ENCODE measurements around the gene ERBB4. TPM values are rescaled to one million over a fixed set of nuclear protein-coding genes. Genes with fewer than 3 reads are reported as not detected.

The ERBB4 gene
- total and polyA plus RNA-seq, 3 experiments from 2014 or later, result not detected

DNA sequence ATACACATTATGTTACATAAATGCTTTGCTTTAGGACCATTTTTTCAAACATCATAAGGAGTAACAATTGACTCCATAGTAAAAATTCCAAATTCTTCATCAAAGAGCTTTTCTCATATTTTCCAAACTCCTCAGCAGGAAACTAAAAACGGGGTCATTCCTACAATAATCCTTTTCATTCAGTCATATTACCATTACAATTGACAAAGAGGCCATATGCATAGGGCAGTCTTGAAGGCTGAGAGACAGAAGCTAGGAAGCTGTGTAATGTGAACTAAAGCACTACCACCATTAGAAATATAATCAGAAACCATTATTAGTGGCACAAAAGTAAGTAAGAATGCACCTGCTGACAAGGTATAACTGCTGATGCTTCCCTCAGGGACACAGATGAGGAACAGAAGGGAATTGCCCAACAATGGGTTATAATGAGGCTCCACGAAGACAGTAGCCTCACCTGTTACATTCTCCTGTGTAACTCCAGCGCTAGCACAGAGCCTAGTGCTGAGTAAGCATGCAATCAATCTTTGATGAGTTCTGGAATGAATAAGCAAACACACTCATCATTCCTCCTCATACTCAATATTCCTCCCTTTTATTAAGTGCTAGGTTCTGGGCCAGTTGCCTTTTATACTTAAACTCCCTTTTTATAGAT lies 1039.9 kb downstream of the ERBB4 start:
- peaks cover 0 to 2% (median 0%) of the 10 kb centered on the region in 5 donors for H3K9me3 Mint-ChIP-seq
- no peak overlapping the region for H3K27ac Mint-ChIP-seq
- no peak overlapping the region for H3K4me3 Mint-ChIP-seq
- no peaks in the 10 kb centered on the region for H3K36me3 Mint-ChIP-seq
- Histone ChIP-seq H3K4me1 (ENCODE audit: insufficient read depth, low read length) (no peaks in the 10 kb centered on the region), H3K27me3 (ENCODE audit: insufficient read depth, low read length, poor library complexity, severe bottlenecking) (no peaks in the 10 kb centered on the region), H3K27ac (ENCODE audit: low read depth, low read length) (no peak overlapping the region), H3K4me3 (ENCODE audit: low read length) (no peak overlapping the region), H3K9me3 (ENCODE audit: low read length) (no peaks in the 10 kb centered on the region), H3K36me3 (ENCODE audit: insufficient read depth, low read length) (no peaks in the 10 kb centered on the region)
- CTCF ChIA-PET, result no interaction called here
- DNase-seq, result no peak
- H3K27me3 Mint-ChIP-seq, result peaks cover 0 to 2% of the 10 kb centered on the region in 2 donors
- POLR2A ChIA-PET, result no interaction called here
- H3K4me1 Mint-ChIP-seq, result no peaks in the 10 kb centered on the region

GRCh38 chr2:211495339-211495738 lies 1043.3 kb downstream of the ERBB4 start:
- Mint-ChIP-seq H3K27ac (no peak overlapping the region), H3K9me3 (peaks cover 0 to 2% (median 0%) of the 10 kb centered on the region in 5 donors), H3K4me3 (no peak overlapping the region), H3K4me1 (no peaks in the 10 kb centered on the region), H3K27me3 (no peaks in the 10 kb centered on the region), H3K36me3 (no peaks in the 10 kb centered on the region)
- DNase-seq, result no peak
- Histone ChIP-seq H3K36me3 (ENCODE audit: insufficient read depth, low read length) (no peaks in the 10 kb centered on the region), H3K4me1 (ENCODE audit: insufficient read depth, low read length) (no peaks in the 10 kb centered on the region), H3K9me3 (ENCODE audit: low read length) (no peaks in the 10 kb centered on the region), H3K27ac (ENCODE audit: low read depth, low read length) (no peak overlapping the region), H3K4me3 (ENCODE audit: low read length) (no peak overlapping the region), H3K27me3 (ENCODE audit: insufficient read depth, low read length, poor library complexity, severe bottlenecking) (no peaks in the 10 kb centered on the region)
- ChIA-PET CTCF (no interaction called here), POLR2A (no interaction called here)

GRCh38 chr2:211494536-211494935 lies 1044.1 kb downstream of the ERBB4 start:
- Histone ChIP-seq H3K27me3 (ENCODE audit: insufficient read depth, low read length, poor library complexity, severe bottlenecking) (no peaks in the 10 kb centered on the region), H3K9me3 (ENCODE audit: low read length) (no peaks in the 10 kb centered on the region), H3K4me3 (ENCODE audit: low read length) (no peak overlapping the region), H3K36me3 (ENCODE audit: insufficient read depth, low read length) (no peaks in the 10 kb centered on the region), H3K27ac (ENCODE audit: low read depth, low read length) (no peak overlapping the region), H3K4me1 (ENCODE audit: insufficient read depth, low read length) (no peaks in the 10 kb centered on the region)
- ChIA-PET POLR2A (no interaction called here), CTCF (no interaction called here)
- no peak for DNase-seq
- Mint-ChIP-seq H3K27me3 (no peaks in the 10 kb centered on the region), H3K4me1 (no peaks in the 10 kb centered on the region), H3K9me3 (peaks cover 0 to 2% (median 0%) of the 10 kb centered on the region in 5 donors), H3K36me3 (no peaks in the 10 kb centered on the region), H3K4me3 (no peak overlapping the region), H3K27ac (no peak overlapping the region)

DNA sequence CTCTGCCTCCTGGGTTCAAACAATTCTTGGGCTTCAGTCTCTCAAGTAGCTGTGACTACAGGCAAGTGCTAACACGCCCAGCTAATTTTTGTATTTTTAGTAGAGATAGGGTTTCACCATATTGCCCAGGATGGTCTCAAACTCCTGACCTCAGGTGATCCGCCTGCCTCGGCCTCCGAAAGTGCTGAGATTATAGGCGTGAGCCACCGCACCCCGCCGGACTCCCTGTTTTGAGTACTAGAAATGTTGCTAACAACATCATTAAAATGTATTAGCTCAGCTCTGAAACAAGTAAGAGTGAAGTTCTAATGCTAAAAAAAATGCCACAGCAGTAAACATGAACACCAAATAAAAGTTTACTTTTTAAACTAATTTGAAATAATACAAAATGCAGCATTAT lies 1044.5 kb downstream of the ERBB4 start:
- Histone ChIP-seq H3K4me1 (ENCODE audit: insufficient read depth, low read length) (no peaks in the 10 kb centered on the region), H3K27me3 (ENCODE audit: insufficient read depth, low read length, poor library complexity, severe bottlenecking) (no peaks in the 10 kb centered on the region), H3K27ac (ENCODE audit: low read depth, low read length) (no peak overlapping the region), H3K9me3 (ENCODE audit: low read length) (no peaks in the 10 kb centered on the region), H3K4me3 (ENCODE audit: low read length) (no peak overlapping the region), H3K36me3 (ENCODE audit: insufficient read depth, low read length) (no peaks in the 10 kb centered on the region)
- H3K4me1 Mint-ChIP-seq, result no peaks in the 10 kb centered on the region
- ChIA-PET CTCF (no interaction called here), POLR2A (no interaction called here)
- no peak overlapping the region for H3K4me3 Mint-ChIP-seq
- no peak for DNase-seq
- H3K9me3 Mint-ChIP-seq, result peaks cover 0 to 2% (median 0%) of the 10 kb centered on the region in 5 donors
- H3K27me3 Mint-ChIP-seq, result no peaks in the 10 kb centered on the region
- H3K27ac Mint-ChIP-seq, result no peak overlapping the region
- no peaks in the 10 kb centered on the region for H3K36me3 Mint-ChIP-seq

DNA sequence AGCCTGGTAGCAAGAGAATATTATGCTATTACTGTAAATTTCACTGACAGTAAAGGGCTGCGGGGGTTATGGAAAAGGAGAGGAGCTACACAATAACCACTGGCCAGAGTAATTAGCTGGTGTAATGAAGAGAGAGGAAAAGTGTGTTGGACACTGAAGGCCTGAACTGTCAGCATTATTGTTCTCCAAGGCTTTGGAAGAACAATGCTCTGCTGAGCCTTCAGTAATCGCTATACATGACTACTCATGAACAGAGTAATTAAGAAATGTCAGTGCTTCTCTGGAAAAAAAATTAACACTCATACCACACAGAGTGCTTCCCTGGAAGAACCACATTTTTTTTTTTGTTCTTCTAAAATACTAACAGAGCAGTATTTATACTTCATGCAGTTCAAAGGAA lies 1050.9 kb downstream of the ERBB4 start:
- Mint-ChIP-seq H3K36me3 (no peaks in the 10 kb centered on the region), H3K9me3 (peaks cover 0 to 2% (median 0%) of the 10 kb centered on the region in 5 donors), H3K4me1 (no peaks in the 10 kb centered on the region), H3K4me3 (no peak overlapping the region), H3K27me3 (no peaks in the 10 kb centered on the region), H3K27ac (no peak overlapping the region)
- Histone ChIP-seq H3K36me3 (ENCODE audit: insufficient read depth, low read length) (no peaks in the 10 kb centered on the region), H3K27ac (ENCODE audit: low read depth, low read length) (no peak overlapping the region), H3K9me3 (ENCODE audit: low read length) (no peaks in the 10 kb centered on the region), H3K4me1 (ENCODE audit: insufficient read depth, low read length) (no peaks in the 10 kb centered on the region), H3K4me3 (ENCODE audit: low read length) (no peak overlapping the region), H3K27me3 (ENCODE audit: insufficient read depth, low read length, poor library complexity, severe bottlenecking) (no peaks in the 10 kb centered on the region)
- POLR2A ChIA-PET, result no interaction called here
- DNase-seq, result no peak
- CTCF ChIA-PET, result no interaction called here

DNA sequence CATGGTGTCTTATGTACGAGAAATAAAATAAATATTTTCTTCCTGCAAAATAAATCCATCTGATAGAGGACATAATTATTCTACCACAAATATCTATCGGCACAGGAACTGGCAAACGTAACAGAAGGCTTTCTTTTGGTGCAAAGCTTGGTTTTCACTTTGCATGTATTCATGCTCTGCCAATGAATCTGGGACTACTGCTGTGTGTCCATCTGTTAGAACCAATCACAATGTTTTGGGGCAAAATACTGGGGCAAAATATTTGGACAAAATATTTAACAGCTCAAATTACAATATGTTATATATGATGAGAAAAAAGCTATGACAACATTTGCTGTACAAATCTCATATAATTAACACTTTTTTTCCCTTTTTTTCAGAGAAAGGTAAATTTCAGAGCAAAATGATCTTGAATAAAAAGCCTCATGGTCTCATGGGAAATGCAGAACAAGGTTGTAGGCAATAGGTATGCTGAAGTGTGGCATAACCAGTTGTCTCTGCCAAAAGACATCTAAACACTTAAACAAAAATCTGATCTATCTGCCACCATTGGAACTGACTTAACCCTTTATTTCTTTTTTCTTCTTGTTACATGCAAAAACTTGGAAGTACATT lies 1059.0 kb downstream of the ERBB4 start:
- H3K27ac ChIP-seq (ENCODE audit: low read depth, low read length), result no peak overlapping the region
- H3K9me3 Mint-ChIP-seq, result peaks cover 0 to 4% (median under 1%) of the 10 kb centered on the region in 5 donors
- H3K4me1 Mint-ChIP-seq, result no peaks in the 10 kb centered on the region
- no peak for DNase-seq
- H3K4me3 ChIP-seq (ENCODE audit: low read length), result no peak overlapping the region
- no peaks in the 10 kb centered on the region for H3K36me3 ChIP-seq (ENCODE audit: insufficient read depth, low read length)
- H3K27me3 Mint-ChIP-seq, result no peaks in the 10 kb centered on the region
- no peaks in the 10 kb centered on the region for H3K36me3 Mint-ChIP-seq
- H3K27me3 ChIP-seq (ENCODE audit: insufficient read depth, low read length, poor library complexity, severe bottlenecking), result no peaks in the 10 kb centered on the region
- H3K4me1 ChIP-seq (ENCODE audit: insufficient read depth, low read length), result no peaks in the 10 kb centered on the region
- POLR2A ChIA-PET, result no interaction called here
- peak overlapping the region in 1 of 8 donors; percentile 5 for H3K27ac Mint-ChIP-seq
- no peaks in the 10 kb centered on the region for H3K9me3 ChIP-seq (ENCODE audit: low read length)
- H3K4me3 Mint-ChIP-seq, result no peak overlapping the region
- CTCF ChIA-PET, result no interaction called here

- H3K27ac ChIP-seq (ENCODE audit: low read depth, low read length), result no peak overlapping the region
- DNase-seq, result no peak
- no peaks in the 10 kb centered on the region for H3K4me1 ChIP-seq (ENCODE audit: insufficient read depth, low read length)
- Mint-ChIP-seq H3K36me3 (no peaks in the 10 kb centered on the region), H3K27me3 (no peaks in the 10 kb centered on the region), H3K9me3 (peaks cover 0 to 4% (median 2%) of the 10 kb centered on the region in 5 donors), H3K4me3 (no peak overlapping the region), H3K4me1 (no peaks in the 10 kb centered on the region), H3K27ac (no peak overlapping the region)
- H3K27me3 ChIP-seq (ENCODE audit: insufficient read depth, low read length, poor library complexity, severe bottlenecking), result no peaks in the 10 kb centered on the region
- H3K36me3 ChIP-seq (ENCODE audit: insufficient read depth, low read length), result no peaks in the 10 kb centered on the region
- ChIA-PET POLR2A (no interaction called here), CTCF (no interaction called here)
- no peaks in the 10 kb centered on the region for H3K9me3 ChIP-seq (ENCODE audit: low read length)
- no peak overlapping the region for H3K4me3 ChIP-seq (ENCODE audit: low read length)
Observed at GRCh38 chr2:211477537-211478275, 1060.9 kb downstream of the ERBB4 start.

GRCh38 chr2:211473116-211473515 lies 1065.5 kb downstream of the ERBB4 start:
- ChIA-PET POLR2A (no interaction called here), CTCF (no interaction called here)
- H3K4me3 Mint-ChIP-seq, result no peak overlapping the region
- Histone ChIP-seq H3K4me3 (ENCODE audit: low read length) (no peak overlapping the region), H3K9me3 (ENCODE audit: low read length) (no peaks in the 10 kb centered on the region), H3K27ac (ENCODE audit: low read depth, low read length) (no peak overlapping the region), H3K36me3 (ENCODE audit: insufficient read depth, low read length) (no peaks in the 10 kb centered on the region), H3K27me3 (ENCODE audit: insufficient read depth, low read length, poor library complexity, severe bottlenecking) (no peaks in the 10 kb centered on the region), H3K4me1 (ENCODE audit: insufficient read depth, low read length) (no peaks in the 10 kb centered on the region)
- peaks cover 0 to 7% (median 0%) of the 10 kb centered on the region in 5 donors for H3K9me3 Mint-ChIP-seq
- H3K27ac Mint-ChIP-seq, result no peak overlapping the region
- no peaks in the 10 kb centered on the region for H3K36me3 Mint-ChIP-seq
- DNase-seq, result no peak
- H3K27me3 Mint-ChIP-seq, result no peaks in the 10 kb centered on the region
- H3K4me1 Mint-ChIP-seq, result no peaks in the 10 kb centered on the region

Data from CD8-positive, alpha-beta memory T cell (primary cell).